ENCODE results near the gene OVAAL.
A peak's percentile ranks its signal among the peaks of the same experiment; 100 is the strongest.

The OVAAL gene

GRCh38 chr1:180611016-180611930 is 52.5 kb downstream of the OVAAL start:
- TF ChIP-seq, protein P1, sequence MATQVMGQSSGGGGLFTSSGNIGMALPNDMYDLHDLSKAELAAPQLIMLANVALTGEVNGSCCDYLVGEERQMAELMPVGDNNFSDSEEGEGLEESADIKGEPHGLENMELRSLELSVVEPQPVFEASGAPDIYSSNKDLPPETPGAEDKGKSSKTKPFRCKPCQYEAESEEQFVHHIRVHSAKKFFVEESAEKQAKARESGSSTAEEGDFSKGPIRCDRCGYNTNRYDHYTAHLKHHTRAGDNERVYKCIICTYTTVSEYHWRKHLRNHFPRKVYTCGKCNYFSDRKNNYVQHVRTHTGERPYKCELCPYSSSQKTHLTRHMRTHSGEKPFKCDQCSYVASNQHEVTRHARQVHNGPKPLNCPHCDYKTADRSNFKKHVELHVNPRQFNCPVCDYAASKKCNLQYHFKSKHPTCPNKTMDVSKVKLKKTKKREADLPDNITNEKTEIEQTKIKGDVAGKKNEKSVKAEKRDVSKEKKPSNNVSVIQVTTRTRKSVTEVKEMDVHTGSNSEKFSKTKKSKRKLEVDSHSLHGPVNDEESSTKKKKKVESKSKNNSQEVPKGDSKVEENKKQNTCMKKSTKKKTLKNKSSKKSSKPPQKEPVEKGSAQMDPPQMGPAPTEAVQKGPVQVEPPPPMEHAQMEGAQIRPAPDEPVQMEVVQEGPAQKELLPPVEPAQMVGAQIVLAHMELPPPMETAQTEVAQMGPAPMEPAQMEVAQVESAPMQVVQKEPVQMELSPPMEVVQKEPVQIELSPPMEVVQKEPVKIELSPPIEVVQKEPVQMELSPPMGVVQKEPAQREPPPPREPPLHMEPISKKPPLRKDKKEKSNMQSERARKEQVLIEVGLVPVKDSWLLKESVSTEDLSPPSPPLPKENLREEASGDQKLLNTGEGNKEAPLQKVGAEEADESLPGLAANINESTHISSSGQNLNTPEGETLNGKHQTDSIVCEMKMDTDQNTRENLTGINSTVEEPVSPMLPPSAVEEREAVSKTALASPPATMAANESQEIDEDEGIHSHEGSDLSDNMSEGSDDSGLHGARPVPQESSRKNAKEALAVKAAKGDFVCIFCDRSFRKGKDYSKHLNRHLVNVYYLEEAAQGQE (IDR thresholded peaks at IDR 0.05; ENCODE audit: insufficient replicate concordance, low read depth) = no peak
- TF ChIP-seq POLR2AphosphoS5 (IDR thresholded peaks at IDR 0.05; ENCODE audit: low read depth) (no peak), GABPA (IDR thresholded peaks at IDR 0.05; ENCODE audit: low read depth) (no peak), SPI1 (IDR thresholded peaks at IDR 0.05; ENCODE audit: borderline replicate concordance, low read depth) (peak; percentile 98), CTCF (IDR thresholded peaks at IDR 0.05; ENCODE audit: insufficient read depth, low read length) (no peak)
- Histone ChIP-seq H3K27ac (replicated peaks) (0 out of 2 replicates have a peak overlapping the region, but pooled peaks have one; percentile 6), H3K27me3 (ENCODE audit: insufficient read depth, poor library complexity, severe bottlenecking) (no peaks in the 10 kb centered on the region), H3K4me3 (replicated peaks; ENCODE audit: insufficient read depth, low read length) (no peak overlapping the region)
- DNase-seq (ENCODE audit: low read depth in 1 of 2, low spot score in 1 of 2) = peak; percentile 49 to 77

DNA sequence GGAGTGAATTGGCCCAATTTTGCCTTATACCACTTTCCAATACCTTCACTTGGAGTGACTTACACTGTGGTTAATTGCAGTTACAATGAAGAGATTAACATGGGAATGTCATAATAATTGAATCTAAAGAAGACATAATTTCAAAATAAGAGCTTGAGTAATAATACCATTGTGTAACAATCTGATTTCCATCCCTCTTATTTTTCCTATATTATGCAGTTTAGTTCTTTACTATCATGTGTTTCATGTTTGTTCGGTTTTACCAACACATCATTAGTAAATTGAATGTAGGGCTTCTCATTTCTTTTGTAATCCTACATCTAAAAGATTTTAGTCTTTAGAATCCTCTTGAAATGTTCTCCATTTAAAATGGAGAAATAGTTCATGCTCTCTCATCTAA is 53.9 kb downstream of the OVAAL start:
- Histone ChIP-seq H3K4me3 (replicated peaks; ENCODE audit: insufficient read depth, low read length) (no peak overlapping the region), H3K27me3 (ENCODE audit: insufficient read depth, poor library complexity, severe bottlenecking) (no peaks in the 10 kb centered on the region), H3K27ac (replicated peaks) (no peak overlapping the region)
- TF ChIP-seq POLR2AphosphoS5 (IDR thresholded peaks at IDR 0.05; ENCODE audit: low read depth) (no peak), SPI1 (IDR thresholded peaks at IDR 0.05; ENCODE audit: borderline replicate concordance, low read depth) (no peak), CTCF (IDR thresholded peaks at IDR 0.05; ENCODE audit: insufficient read depth, low read length) (no peak), GABPA (IDR thresholded peaks at IDR 0.05; ENCODE audit: low read depth) (no peak)
- TF ChIP-seq, protein P1 (IDR thresholded peaks at IDR 0.05; ENCODE audit: insufficient replicate concordance, low read depth) = no peak
- peak in 1 of 2 experiments; percentile 43 for DNase-seq (ENCODE audit: low read depth in 1 of 2, low spot score in 1 of 2)

DNA sequence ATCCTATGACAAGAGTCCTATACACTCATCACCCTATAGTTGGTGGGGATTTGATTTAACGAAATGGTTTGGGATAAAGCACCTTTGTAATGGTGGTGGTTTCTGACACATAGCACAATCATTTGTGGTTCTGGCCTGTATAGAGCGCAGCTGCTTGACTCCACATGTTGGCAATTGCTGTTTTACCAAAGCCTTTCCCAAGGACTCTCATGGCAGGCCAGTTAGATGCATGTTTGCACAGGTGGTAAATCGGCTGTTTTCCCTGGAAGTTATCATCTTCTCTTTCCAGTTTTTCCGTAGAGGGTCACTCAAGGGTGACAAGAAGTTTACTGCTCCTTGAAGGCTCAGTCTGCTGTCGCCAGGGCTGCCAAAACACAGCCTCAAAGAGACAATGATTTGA is 56.0 kb downstream of the OVAAL start:
- no peaks in the 10 kb centered on the region for H3K27me3 ChIP-seq (ENCODE audit: insufficient read depth, poor library complexity, severe bottlenecking)
- no peak for TF ChIP-seq SPI1 (IDR thresholded peaks at IDR 0.05; ENCODE audit: borderline replicate concordance, low read depth)
- no peak for TF ChIP-seq GABPA (IDR thresholded peaks at IDR 0.05; ENCODE audit: low read depth)
- no peak for DNase-seq (ENCODE audit: low read depth in 1 of 2, low spot score in 1 of 2)
- no peak overlapping the region for H3K27ac ChIP-seq (replicated peaks)
- no peak overlapping the region for H3K4me3 ChIP-seq (replicated peaks; ENCODE audit: insufficient read depth, low read length)

DNA sequence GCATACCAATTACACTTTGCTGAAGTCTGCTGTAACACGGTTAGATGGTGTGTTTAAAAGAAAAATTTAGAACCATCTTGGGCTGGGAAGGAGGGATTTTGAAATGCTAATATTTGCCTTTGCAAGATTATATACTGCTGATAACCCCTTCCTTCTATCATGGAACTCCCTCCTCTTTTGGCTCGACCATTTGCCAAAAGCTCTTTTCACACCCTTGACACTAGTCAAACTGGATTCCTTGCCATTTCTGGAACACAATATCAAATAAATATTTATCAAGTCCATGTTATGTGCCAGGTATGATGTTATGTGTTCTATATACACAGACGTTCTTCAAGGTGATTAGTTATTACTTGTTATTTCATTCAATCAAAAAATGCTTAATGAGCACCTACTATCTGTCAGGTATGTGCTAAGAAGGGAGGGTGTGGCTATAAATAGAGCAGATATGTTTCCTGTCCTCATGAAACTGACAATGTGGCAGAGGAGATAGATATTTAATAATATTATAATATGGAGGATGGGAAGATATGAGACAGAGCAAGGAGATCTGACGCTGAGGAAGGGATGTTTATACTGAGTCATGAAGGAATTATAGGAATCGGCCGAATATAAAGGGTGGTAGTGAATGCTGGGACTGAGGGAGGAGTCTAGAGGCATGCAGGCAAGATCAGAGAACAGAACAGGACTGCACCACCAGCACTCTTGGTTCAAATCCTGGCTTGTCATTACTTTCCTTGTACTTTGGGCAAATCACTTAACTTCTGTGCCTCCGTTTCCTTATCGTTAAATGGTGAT is 56.9 kb downstream of the OVAAL start:
- TF ChIP-seq, protein P1 (IDR thresholded peaks at IDR 0.05; ENCODE audit: insufficient replicate concordance, low read depth) = no peak
- TF ChIP-seq SPI1 (IDR thresholded peaks at IDR 0.05; ENCODE audit: borderline replicate concordance, low read depth) = no peak
- TF ChIP-seq GABPA (IDR thresholded peaks at IDR 0.05; ENCODE audit: low read depth) = no peak
- TF ChIP-seq CTCF (IDR thresholded peaks at IDR 0.05; ENCODE audit: insufficient read depth, low read length) = no peak

More for the DNA sequence above, 56.9 kb downstream of the OVAAL start:
- Histone ChIP-seq H3K27me3 (ENCODE audit: insufficient read depth, poor library complexity, severe bottlenecking) (no peaks in the 10 kb centered on the region), H3K27ac (replicated peaks) (no peak overlapping the region), H3K4me3 (replicated peaks; ENCODE audit: insufficient read depth, low read length) (no peak overlapping the region)
- no peak for DNase-seq (ENCODE audit: low read depth in 1 of 2, low spot score in 1 of 2)
